HCT116 (cell line): ENCODE measurements around the gene SPATS2L. TPM values are rescaled to one million over a fixed set of nuclear protein-coding genes. Genes with fewer than 3 reads are reported as not detected.

Experiments used
- ATAC-seq: fragments of 200-7000 bp; cut with Tn5 transposase; 2 replicates; pipeline ENCODE4 v1.9.1; 2020; ENCODE audit warnings: mild to moderate bottlenecking, moderate library complexity
- BruUV-seq: library from RNA; stranded (reverse); fragments of 400-500 nt; replicated peaks from 2 replicates; lab custom pipeline; 2021; lab: Mats Ljungman, UMichigan
- CTCF ChIA-PET: fragments of 300-600 bp; sonication (Branson Sonifier 250); formaldehyde crosslinking; loops from one replicate; lab custom pipeline; 2021; ENCODE audit warnings: antibody characterized with exemption; lab: Charles Lee
- POLR2A ChIA-PET: fragments of 300-600, 350-600 bp; sonication (Branson Sonifier 250); formaldehyde crosslinking; loops from one replicate; lab custom pipeline; 2021; ENCODE audit warnings: antibody characterized with exemption; lab: Charles Lee
- RAD21 ChIA-PET, 2 experiments: fragments of 300-600 bp; sonication (Branson Sonifier 250); formaldehyde crosslinking; loops; one replicate each; lab custom pipeline; 2023; ENCODE audit warnings: low total read pairs in 2 of 2; ENCODE audit not compliant: uncharacterized antibody in 2 of 2, unreplicated experiment in 2 of 2, low non-redundant PET in 1 of 2; lab: Charles Lee
- DNase-seq: peaks from one replicate; pipeline ENCODE4 v3.0.0-alpha.2; 2010; ENCODE audit warnings: low read depth, low spot score
- H2AFZ ChIP-seq: fragments of 200-600 bp; shearing (Covaris generic), sonication (generic); 2 replicates; pipeline ENCODE4 v1.6.1; 2017; ENCODE audit warnings: low read depth, mixed run types, mixed read lengths, antibody characterized with exemption, low read length; ENCODE audit not compliant: poor library complexity, severe bottlenecking
- H3K27ac ChIP-seq: 2 replicates; pipeline ENCODE4 v1.5.1; 2012; ENCODE audit warnings: low read depth, low read length
- H3K27me3 ChIP-seq: fragments of 200-600 bp; sonication (generic); 2 replicates; pipeline ENCODE4 v1.6.1; 2016; ENCODE audit warnings: mixed run types, low read length, mixed read lengths; ENCODE audit not compliant: insufficient read depth
- H3K36me3 ChIP-seq, 2 experiments: fragments of 200-500 bp in 1 of 2; fragments of 200-600 bp in 1 of 2; sonication (Bioruptor generic) in 1 of 2; sonication (generic) in 1 of 2; 2 replicates each; pipeline versions ENCODE4 v1.5.1 to v1.6.1; 2014 to 2016; ENCODE audit warnings: low read length in 2 of 2, inconsistent platforms in 1 of 2, mixed read lengths in 1 of 2, mixed run types in 1 of 2; ENCODE audit not compliant: insufficient read depth in 2 of 2, control insufficient read depth in 1 of 2
- H3K4me1 ChIP-seq, 2 experiments: fragments of 200-600 bp in 1 of 2; sonication (generic) in 1 of 2; 2 replicates each; pipeline versions ENCODE4 v1.5.1 to v1.6.1; 2012 to 2017; ENCODE audit warnings: low read length in 2 of 2, inconsistent platforms in 1 of 2, mild to moderate bottlenecking in 1 of 2, mixed read lengths in 1 of 2, mixed run types in 1 of 2, moderate library complexity in 1 of 2; ENCODE audit not compliant: insufficient read depth in 2 of 2, control insufficient read depth in 1 of 2
- H3K4me2 ChIP-seq: fragments of 200-600 bp; sonication (generic); 2 replicates; pipeline ENCODE4 v1.6.1; 2017; ENCODE audit warnings: mixed run types, low read length, mixed read lengths
- H3K4me3 ChIP-seq, 2 experiments: fragments of 200-600 bp in 1 of 2; sonication (generic) in 1 of 2; replicated peaks in 1 of 2; 2 replicates each; pipeline ENCODE4 v1.5.1; 2011 to 2016; ENCODE audit warnings: low read length in 2 of 2, control low read depth in 1 of 2, low read depth in 1 of 2, mild to moderate bottlenecking in 1 of 2, mixed read lengths in 1 of 2, mixed run types in 1 of 2
- H3K79me2 ChIP-seq: fragments of 200-600 bp; sonication (generic); 2 replicates; pipeline ENCODE4 v1.6.1; 2017; ENCODE audit warnings: mild to moderate bottlenecking, mixed run types, low read length, moderate library complexity, mixed read lengths; ENCODE audit not compliant: insufficient read depth
- H3K9ac ChIP-seq: fragments of 200-600 bp; sonication (generic); 2 replicates; pipeline ENCODE4 v1.6.1; 2016; ENCODE audit warnings: low read length, mixed read lengths
- H3K9me2 ChIP-seq: fragments of 200-600 bp; sonication (generic), shearing (Covaris generic); 2 replicates; pipeline ENCODE4 v1.6.1; 2017; ENCODE audit warnings: mixed run types, mild to moderate bottlenecking, moderate library complexity; ENCODE audit not compliant: insufficient read depth
- H3K9me3 ChIP-seq, 2 experiments: fragments of 200-500 bp in 1 of 2; fragments of 200-600 bp in 1 of 2; sonication (Bioruptor generic) in 1 of 2; sonication (generic) in 1 of 2; 2 replicates each; pipeline ENCODE4 v1.6.1; 2014 to 2017; ENCODE audit warnings: low read length in 2 of 2, mixed read lengths in 2 of 2, inconsistent platforms in 1 of 2, low read depth in 1 of 2, mild to moderate bottlenecking in 1 of 2, mixed run types in 1 of 2, moderate library complexity in 1 of 2; ENCODE audit not compliant: control insufficient read depth in 1 of 2, insufficient read depth in 1 of 2
- H4K20me1 ChIP-seq: fragments of 200-600 bp; sonication (generic), shearing (Covaris generic); 2 replicates; pipeline ENCODE4 v1.6.1; 2017; ENCODE audit warnings: mixed run types, mild to moderate bottlenecking, moderate library complexity; ENCODE audit not compliant: insufficient read depth
- ATF3 ChIP-seq: IDR thresholded peaks from 2 replicates; pipeline ENCODE4 v1.6.1; 2012
- CBX3 ChIP-seq: IDR thresholded peaks from 2 replicates; pipeline ENCODE4 v1.6.1; 2012; ENCODE audit warnings: low read depth
- CEBPB ChIP-seq: IDR thresholded peaks from 2 replicates; pipeline ENCODE4 v1.6.1; 2012; ENCODE audit warnings: low read depth
- EGR1 ChIP-seq: IDR thresholded peaks from 2 replicates; pipeline ENCODE4 v1.6.1; 2012; ENCODE audit warnings: low read depth
- FOSL1 ChIP-seq: IDR thresholded peaks from 2 replicates; pipeline ENCODE4 v1.6.1; 2012; ENCODE audit warnings: low read depth
- MAX ChIP-seq: IDR thresholded peaks from 2 replicates; pipeline ENCODE4 v1.6.1; 2012
- POLR2A ChIP-seq: IDR thresholded peaks from 2 replicates; pipeline ENCODE4 v1.7.0; 2011; ENCODE audit warnings: borderline replicate concordance; ENCODE audit not compliant: insufficient read depth, insufficient read length; ENCODE audit errors: extremely low read depth
- REST ChIP-seq: IDR thresholded peaks from 2 replicates; pipeline ENCODE4 v1.6.1; 2012; ENCODE audit warnings: low read depth
- SIN3A ChIP-seq: IDR thresholded peaks from 2 replicates; pipeline ENCODE4 v1.6.1; 2012; ENCODE audit warnings: low read depth
- SP1 ChIP-seq: IDR thresholded peaks from 2 replicates; pipeline ENCODE4 v1.6.1; 2012; ENCODE audit warnings: low read depth
- SRF ChIP-seq: IDR thresholded peaks from 2 replicates; pipeline ENCODE4 v1.6.1; 2012; ENCODE audit warnings: low read depth
- YY1 ChIP-seq: IDR thresholded peaks from 2 replicates; pipeline ENCODE4 v1.6.1; 2011; ENCODE audit warnings: low read length, low read depth, moderate library complexity, mild to moderate bottlenecking; ENCODE audit not compliant: insufficient replicate concordance; ENCODE audit errors: extremely low read depth
- ZFX ChIP-seq: fragments of 450-650 bp; IDR thresholded peaks from 2 replicates; pipeline ENCODE4 v1.6.1; 2017
- ZNF274 ChIP-seq: fragments of 200-500 bp; sonication (Bioruptor generic); IDR thresholded peaks from 2 replicates; pipeline ENCODE4 v1.6.1; 2014; ENCODE audit warnings: mild to moderate bottlenecking, low read depth, low read length, inconsistent platforms
- intact Hi-C: fragments of 100-400 bp; cut with micrococcal nuclease; formaldehyde crosslinking; loops from 2 replicates; pipeline ENCODE4 v1.10.0; 2022
- total RNA-seq: library from RNA; stranded (reverse); gene quantifications from one replicate; pipeline ENCODE4 v1.2.1, GENCODE V29; 2021; ENCODE audit not compliant: unreplicated experiment

SPATS2L gene
- total RNA-seq, 1 experiment from 2014 or later: 87.1 TPM

GRCh38 chr2:200322607-200323006 lies 16.1 kb downstream of the SPATS2L start:
- BruUV-seq: no TSS peak
- ChIA-PET RAD21 (no interaction called here), CTCF (no interaction called here), POLR2A (no interaction called here)
- H3K4me3 ChIP-seq: no peak overlapping the region
- no peak for TF ChIP-seq ATF3
- TF ChIP-seq POLR2A: no peak
- TF ChIP-seq ZNF274: no peak
- no peak for TF ChIP-seq MAX
- TF ChIP-seq EGR1: no peak
- TF ChIP-seq CBX3: no peak
- no peak for TF ChIP-seq YY1
- no peak for TF ChIP-seq SP1
- no peak overlapping the region for H3K4me2 ChIP-seq
- H2AFZ ChIP-seq: no peak overlapping the region
- no peaks in the 10 kb centered on the region for H3K9me3 ChIP-seq
- H3K79me2 ChIP-seq: peaks cover 93% of the 10 kb centered on the region
- H3K27ac ChIP-seq: no peak overlapping the region
- peaks cover 10 to 13% of the 10 kb centered on the region in 2 experiments; a peak in 3 of 4 replicates for H3K4me1 ChIP-seq
- no peaks in the 10 kb centered on the region for H3K36me3 ChIP-seq
- DNase-seq (no peak), ATAC-seq (no peak)
- intact Hi-C loops: no loop called here
- no peak overlapping the region for H3K9ac ChIP-seq
- no peaks in the 10 kb centered on the region for H3K27me3 ChIP-seq
- H3K9me2 ChIP-seq: no peaks in the 10 kb centered on the region
- H4K20me1 ChIP-seq: no peaks in the 10 kb centered on the region

GRCh38 chr2:200324362-200324761 lies 17.9 kb downstream of the SPATS2L start:
- TF ChIP-seq SRF (no peak), ZNF274 (no peak), ATF3 (no peak), ZFX (no peak), MAX (no peak), SIN3A (no peak), FOSL1 (no peak), CEBPB (no peak), REST (no peak), EGR1 (no peak), SP1 (no peak)
- Histone ChIP-seq H2AFZ (no peak overlapping the region), H3K27ac (no peak overlapping the region), H3K4me2 (no peak overlapping the region), H4K20me1 (no peaks in the 10 kb centered on the region), H3K9ac (no peak overlapping the region), H3K36me3 (no peaks in the 10 kb centered on the region), H3K27me3 (no peaks in the 10 kb centered on the region), H3K79me2 (peaks cover 93% of the 10 kb centered on the region), H3K9me3 (no peaks in the 10 kb centered on the region), H3K9me2 (no peaks in the 10 kb centered on the region), H3K4me3 (no peak overlapping the region), H3K4me1 (peaks cover 8 to 10% of the 10 kb centered on the region in 2 experiments; a peak in 3 of 4 replicates)
- intact Hi-C loops: no loop called here
- CTCF ChIA-PET: no interaction called here
- no TSS peak for BruUV-seq
- POLR2A ChIA-PET: no interaction called here
- RAD21 ChIA-PET: no interaction called here
- ATAC-seq (no peak), DNase-seq (no peak)
